Activated gamma-delta T cell (primary cell): ENCODE data around the gene PKIG.
"Not testable (repeated sequence)": the region's sequence is repeated elsewhere in the genome, so short reads cannot be mapped to it uniquely, and the experiment has no call there.

Experiments used
- DNase-seq: peaks from one replicate; lab custom pipeline; 2025; lab: John Stamatoyannopoulos, UW

PKIG gene

DNA sequence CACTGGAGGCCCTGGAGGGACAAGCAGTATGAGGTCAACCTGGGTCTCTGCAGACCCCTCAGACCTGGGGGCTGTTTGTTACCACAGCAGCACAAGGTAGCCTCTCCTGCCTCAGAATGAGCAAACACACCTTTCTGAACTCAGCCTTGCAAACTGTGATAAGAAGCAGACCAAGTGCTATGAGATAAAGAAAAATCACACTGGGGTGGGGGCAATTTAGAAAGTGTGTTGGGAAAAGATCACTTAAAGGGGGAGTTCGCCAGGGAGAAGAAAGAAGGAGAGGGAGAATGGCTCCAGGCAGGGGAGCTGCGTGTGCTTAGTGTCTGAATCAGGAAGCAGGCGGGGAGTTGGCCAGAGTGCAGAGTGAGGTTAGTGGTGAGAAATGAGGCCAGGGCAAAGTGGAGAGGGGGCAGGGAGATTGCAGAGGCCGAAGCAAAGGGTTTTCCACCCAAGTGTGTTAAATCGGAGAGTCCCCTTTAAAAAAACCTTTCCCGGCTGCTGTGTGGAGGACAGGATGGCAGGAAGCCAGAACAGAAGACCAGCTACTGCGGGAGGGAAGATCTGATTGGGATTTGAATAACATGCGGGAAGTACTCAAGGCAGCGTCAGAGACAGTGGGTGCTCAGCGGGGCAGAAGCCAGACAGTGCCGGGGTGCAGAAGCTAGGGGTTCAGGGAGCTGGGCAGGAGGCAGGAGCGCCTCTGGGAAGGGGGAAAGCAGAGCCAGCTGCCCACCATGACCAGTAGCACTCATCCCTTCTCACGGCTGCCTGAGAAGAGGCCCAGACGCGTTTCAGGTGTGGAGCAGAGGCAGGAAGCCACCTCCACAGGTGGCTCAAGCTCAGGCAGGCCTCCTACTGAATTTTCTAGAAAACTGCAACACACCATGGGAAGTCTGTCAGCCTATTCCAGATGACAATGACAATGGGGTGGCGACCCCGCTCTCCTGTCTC is 60.1 kb downstream of the PKIG start:
- DNase-seq: no peak

DNA sequence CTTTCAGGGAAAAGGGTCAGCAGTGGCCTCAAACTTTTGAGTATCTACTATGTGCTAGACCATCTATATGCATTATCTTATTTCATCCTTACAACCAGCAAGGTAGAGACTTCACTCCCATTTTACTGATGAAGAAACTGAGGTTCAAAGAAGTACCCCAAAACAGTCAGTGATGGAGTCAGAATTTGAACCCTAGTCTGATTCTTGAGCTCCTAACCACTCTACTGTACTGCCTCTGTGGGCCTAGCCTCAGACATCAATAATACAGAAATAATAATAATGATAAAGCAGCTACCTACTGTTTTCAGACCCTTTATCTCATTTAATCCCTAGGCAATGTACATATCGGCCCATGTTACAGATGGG is 60.8 kb downstream of the PKIG start:
- no peak for DNase-seq

- peak; percentile 37 for DNase-seq
Measured at GRCh38 chr20:44643596-44644229, 61.3 kb downstream of the PKIG start.

DNA sequence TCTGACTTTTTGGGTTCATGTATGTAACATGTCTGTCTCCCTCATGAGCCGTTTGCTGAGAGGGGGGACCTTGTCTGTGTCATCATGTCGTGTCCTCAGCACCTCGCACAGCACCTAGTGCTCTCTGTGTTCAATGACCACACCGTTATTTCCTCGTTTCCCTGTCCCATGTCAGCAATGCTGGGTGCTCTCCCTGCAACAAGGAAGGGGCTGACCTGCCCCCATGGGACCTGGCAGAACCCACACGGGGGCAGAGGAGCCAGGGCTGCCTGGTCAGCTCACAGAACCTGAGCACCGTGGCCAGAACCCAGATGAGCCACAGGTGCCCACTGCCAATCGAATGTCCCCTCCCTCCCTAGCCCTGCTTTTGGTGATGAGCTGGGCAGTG is 61.8 kb downstream of the PKIG start:
- DNase-seq: no peak

DNA sequence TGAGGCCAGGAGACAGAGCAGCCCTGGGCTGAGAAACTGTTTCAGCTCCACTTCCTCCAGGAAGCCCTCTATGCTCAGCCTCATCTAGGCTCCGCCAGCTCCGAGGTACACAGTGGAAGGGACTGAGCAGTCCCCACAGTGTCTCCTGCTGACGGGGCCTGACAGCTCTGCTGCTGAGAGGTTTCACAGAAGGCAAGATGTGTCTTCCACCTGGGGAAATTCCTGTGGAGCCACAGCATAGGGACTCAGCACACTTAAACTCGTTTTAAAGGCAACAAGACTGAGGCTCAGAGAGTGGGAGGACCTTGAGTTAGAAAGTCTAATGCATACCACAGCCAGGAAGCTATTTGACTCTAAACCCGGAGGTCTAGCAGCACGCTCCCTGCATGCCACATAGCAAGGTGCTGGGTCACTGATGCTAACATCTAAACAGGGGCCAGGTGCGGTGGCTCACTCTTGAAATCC is 62.3 kb downstream of the PKIG start:
- DNase-seq: peak; percentile 17

GRCh38 chr20:44646023-44646640 is 63.8 kb downstream of the PKIG start:
- no peak for DNase-seq

- no peak for DNase-seq
Measured at GRCh38 chr20:44646641-44647274, 64.4 kb downstream of the PKIG start.

DNA sequence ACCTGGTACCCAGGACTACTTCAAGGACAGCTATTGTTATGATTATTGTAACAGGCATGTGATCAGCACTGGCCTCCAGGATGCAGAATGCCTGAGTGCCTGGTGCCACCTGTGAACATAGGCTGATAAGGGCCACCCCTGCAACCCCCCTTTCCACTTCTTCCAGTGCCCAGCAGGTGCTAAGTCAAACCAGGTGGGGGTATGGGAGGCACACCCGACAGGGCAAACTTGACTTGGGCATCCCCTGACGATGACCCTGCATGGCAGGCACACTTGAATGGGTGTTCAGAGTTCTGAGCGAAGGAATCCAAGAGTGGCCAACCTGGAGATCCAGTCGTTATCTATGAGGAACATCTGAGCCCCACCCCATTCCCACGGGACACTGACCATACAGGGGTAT is 65.7 kb downstream of the PKIG start:
- DNase-seq: no peak

DNA sequence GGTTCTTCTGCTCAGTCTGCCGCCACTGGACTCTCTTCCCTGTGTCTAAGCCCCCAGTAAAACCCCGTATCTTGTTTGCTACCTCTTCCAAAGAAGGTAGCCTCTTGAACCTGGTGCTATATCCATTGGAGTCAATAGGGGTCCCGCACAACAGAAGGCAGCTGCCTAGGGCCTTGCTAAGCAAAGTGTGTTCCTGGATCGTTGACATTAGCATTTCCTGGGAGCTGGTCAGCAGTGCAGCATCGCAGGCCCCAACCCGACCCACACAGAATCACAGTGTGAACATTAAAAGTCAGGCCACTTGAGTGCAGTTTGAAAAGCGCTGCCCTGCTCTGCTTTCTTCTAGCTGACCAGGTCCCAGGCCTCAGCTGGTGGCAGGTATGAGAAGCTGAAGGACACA is 66.2 kb downstream of the PKIG start:
- no peak for DNase-seq

DNA sequence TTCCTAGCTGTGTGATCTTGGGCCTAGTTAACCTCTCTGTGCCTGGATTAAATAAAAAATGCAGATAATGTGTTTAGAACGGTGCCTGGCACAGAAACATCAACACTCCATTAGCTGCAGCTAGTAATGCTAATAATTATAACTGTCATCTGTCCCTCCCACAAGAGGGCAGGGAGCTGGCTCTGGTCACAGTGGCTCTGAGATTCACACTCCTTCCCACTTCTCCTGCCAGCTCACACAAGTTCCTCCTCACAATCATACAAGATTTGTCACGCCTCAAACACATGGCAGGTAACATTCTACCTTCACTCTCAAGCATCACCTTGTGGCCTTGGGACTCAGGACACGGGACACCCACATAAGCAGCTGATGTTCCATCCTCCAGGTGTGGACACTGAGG is 66.7 kb downstream of the PKIG start:
- DNase-seq: no peak

- no peak for DNase-seq
Measured at GRCh38 chr20:44649976-44650375, 67.6 kb downstream of the PKIG start.

DNA sequence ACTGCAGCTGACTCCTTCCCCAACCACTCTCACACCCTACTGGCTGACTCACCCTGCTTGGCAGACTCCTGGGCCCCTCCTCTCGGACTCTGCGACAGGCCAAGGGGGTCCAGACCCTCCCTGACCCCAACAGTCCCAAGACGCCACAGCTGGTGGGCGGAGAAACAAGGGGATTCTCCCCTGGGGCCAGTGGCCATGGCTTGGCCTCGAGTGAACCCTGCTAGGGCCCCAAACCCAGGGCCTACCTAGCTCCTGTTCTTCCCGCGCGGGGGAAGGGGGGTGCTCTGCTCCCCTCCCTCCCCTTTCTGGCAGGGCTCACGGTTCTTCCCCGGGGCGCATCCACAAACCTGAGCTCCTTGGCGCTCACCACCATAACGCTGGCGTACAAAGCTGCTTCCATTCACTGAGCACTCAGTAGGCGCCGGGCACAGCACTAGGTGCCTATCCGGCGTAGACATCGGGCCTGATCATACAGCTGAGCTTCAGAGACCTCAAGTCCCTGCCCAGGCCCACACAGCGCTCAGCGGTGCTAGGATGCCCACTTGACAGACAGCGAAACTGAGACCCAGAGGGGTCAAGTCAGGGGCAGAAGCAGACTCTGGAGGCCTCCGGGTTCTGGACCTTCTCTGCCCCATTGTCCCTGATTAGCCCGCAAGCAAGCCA is 68.5 kb downstream of the PKIG start:
- DNase-seq: no peak

DNA sequence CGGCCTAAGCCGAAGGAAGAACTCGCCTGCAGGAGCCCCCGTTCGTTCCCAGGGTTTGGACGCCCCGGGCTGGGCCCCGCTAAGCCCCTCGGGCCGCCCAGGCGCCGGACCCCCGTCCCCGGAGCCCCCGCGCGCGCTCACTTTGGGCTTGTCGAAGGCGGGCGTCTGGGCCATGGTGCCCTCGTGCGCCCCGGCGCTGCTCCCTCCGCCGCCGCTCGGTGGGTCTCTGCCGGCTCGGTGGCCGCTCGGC is 69.0 kb downstream of the PKIG start:
- no peak for DNase-seq

GRCh38 chr20:44651684-44652423 is 69.5 kb downstream of the PKIG start, which contains the start of gene ADA:
Gene ADA, minus strand, starts transcription at chr20:44651699. Its CDS starts 92 bp downstream, at chr20:44651607.
- DNase-seq: peak; percentile 32

DNA sequence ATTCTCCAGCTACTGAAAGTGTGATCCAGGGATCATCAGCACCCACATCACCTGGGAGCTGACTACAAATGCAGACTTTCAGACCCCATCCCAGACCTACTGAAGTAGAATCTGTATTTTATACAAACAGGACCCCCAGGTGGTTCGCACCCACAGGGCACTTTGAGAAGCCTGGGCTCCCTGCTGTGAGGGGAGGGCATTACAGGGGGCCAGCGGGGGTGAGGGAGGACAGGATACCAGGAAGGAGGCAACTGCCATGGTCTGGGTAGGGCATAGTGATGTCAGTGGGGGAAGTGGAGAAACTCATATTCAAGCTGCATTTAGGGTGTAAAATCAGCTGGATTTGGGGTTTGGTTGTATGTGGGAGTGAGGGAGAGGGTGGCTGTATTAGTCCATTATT is 71.2 kb downstream of the PKIG start:
- DNase-seq: no peak

DNA sequence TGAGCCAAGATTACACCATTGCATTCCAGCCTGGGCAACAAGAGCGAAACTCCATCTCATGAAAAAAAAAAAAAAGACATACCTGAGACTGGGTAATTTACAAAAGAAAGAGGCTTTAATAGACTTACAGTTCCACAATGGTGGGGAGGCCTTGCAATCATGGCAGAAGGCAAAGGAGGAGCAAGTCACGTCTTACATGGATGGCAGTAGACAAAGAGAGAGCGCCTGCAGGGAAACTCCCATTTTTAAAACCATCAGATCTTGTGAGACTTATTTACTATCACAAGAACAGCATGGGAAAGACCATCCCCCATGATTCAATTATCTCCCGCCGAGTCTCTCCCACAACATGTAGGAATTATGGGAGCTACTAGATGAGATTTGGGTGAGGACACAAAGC is 71.8 kb downstream of the PKIG start:
- DNase-seq: not testable (repeated sequence)

- no peak for DNase-seq
Measured at GRCh38 chr20:44656448-44656847, 74.1 kb downstream of the PKIG start.

GRCh38 chr20:44657875-44658274 is 75.5 kb downstream of the PKIG start:
- DNase-seq: no peak

DNA sequence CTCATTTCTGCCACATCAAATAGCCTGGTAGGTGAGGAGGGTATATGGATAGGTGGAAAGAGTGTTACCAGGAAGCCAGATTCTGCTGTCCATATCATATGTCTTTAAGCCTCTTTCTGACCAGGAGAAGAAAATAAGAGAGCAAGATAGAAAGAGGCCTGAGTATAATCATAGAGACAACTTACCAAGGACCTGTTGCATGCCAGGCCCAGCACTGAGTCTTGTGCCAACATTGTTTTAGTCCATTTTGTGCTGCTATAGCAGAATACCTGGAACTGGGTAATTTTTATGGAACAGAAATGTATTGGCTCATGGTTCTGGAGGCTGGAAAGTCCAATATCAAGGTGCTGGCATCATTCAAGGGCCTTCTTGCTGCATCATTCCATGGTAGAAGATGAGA is 76.4 kb downstream of the PKIG start:
- no peak for DNase-seq

- DNase-seq: no peak
Measured at GRCh38 chr20:44659931-44660330, 77.6 kb downstream of the PKIG start.

DNA sequence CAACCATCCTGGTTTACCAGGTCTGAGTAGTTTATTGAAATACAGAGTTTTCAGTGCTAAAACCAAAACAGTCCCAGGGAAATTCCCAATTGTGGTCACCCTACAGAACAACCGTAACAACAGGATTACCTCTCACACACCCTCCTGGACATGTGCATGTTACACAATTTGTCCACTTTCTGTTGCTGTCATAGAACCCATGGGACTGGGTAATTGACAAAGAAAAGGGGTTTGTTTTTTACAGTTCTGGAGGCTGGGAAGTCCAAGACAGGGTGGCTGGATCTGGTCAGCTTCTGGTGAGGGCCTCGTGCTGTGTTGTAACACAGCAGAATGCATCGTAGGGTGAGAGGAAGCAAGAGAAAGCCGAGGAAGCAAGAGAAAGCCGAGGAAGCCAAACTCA is 78.2 kb downstream of the PKIG start:
- no peak for DNase-seq
